ENCODE measurements around the gene ATP8B4.

The ATP8B4 gene

GRCh38 chr15:49990835-49991545, 128.0 kb downstream of the ATP8B4 start:
- H3K27me3 ChIP-seq (replicated peaks; ENCODE audit: control insufficient read depth, insufficient read depth, low read length, poor library complexity, severe bottlenecking): no peaks in the 10 kb centered on the region
- H3K27ac ChIP-seq (ENCODE audit: insufficient read depth, low read length, poor library complexity, severe bottlenecking): no peak overlapping the region
- no peaks in the 10 kb centered on the region for H3K36me3 ChIP-seq (ENCODE audit: control insufficient read depth, insufficient read depth, low read length)
- no peak for DNase-seq
- H3K4me1 ChIP-seq (ENCODE audit: control insufficient read depth, insufficient read depth, low read length, poor library complexity, severe bottlenecking): no peaks in the 10 kb centered on the region
- H3K9me3 ChIP-seq (ENCODE audit: control insufficient read depth, low read length): no peaks in the 10 kb centered on the region
- H3K4me3 ChIP-seq (ENCODE audit: insufficient read depth, low read depth, low read length, poor library complexity, severe bottlenecking): no peak overlapping the region

GRCh38 chr15:49989498-49989897, 129.5 kb downstream of the ATP8B4 start:
- H3K36me3 ChIP-seq (ENCODE audit: control insufficient read depth, insufficient read depth, low read length): no peaks in the 10 kb centered on the region
- no peak overlapping the region for H3K27ac ChIP-seq (ENCODE audit: insufficient read depth, low read length, poor library complexity, severe bottlenecking)
- no peak for DNase-seq

GRCh38 chr15:49988766-49989165, 130.3 kb downstream of the ATP8B4 start:
- H3K4me3 ChIP-seq (ENCODE audit: insufficient read depth, low read depth, low read length, poor library complexity, severe bottlenecking): no peak overlapping the region
- H3K9me3 ChIP-seq (ENCODE audit: control insufficient read depth, low read length): no peaks in the 10 kb centered on the region
- no peaks in the 10 kb centered on the region for H3K27me3 ChIP-seq (replicated peaks; ENCODE audit: control insufficient read depth, insufficient read depth, low read length, poor library complexity, severe bottlenecking)
- DNase-seq: no peak
- no peak overlapping the region for H3K27ac ChIP-seq (ENCODE audit: insufficient read depth, low read length, poor library complexity, severe bottlenecking)
- no peaks in the 10 kb centered on the region for H3K36me3 ChIP-seq (ENCODE audit: control insufficient read depth, insufficient read depth, low read length)
- no peaks in the 10 kb centered on the region for H3K4me1 ChIP-seq (ENCODE audit: control insufficient read depth, insufficient read depth, low read length, poor library complexity, severe bottlenecking)

More at GRCh38 chr15:49989498-49989897, 129.5 kb downstream of the ATP8B4 start:
- Histone ChIP-seq H3K4me3 (ENCODE audit: insufficient read depth, low read depth, low read length, poor library complexity, severe bottlenecking) (no peak overlapping the region), H3K9me3 (ENCODE audit: control insufficient read depth, low read length) (no peaks in the 10 kb centered on the region), H3K27me3 (replicated peaks; ENCODE audit: control insufficient read depth, insufficient read depth, low read length, poor library complexity, severe bottlenecking) (no peaks in the 10 kb centered on the region), H3K4me1 (ENCODE audit: control insufficient read depth, insufficient read depth, low read length, poor library complexity, severe bottlenecking) (no peaks in the 10 kb centered on the region)

- no peak for DNase-seq
- Histone ChIP-seq H3K4me1 (ENCODE audit: control insufficient read depth, insufficient read depth, low read length, poor library complexity, severe bottlenecking) (no peaks in the 10 kb centered on the region), H3K36me3 (ENCODE audit: control insufficient read depth, insufficient read depth, low read length) (no peaks in the 10 kb centered on the region), H3K27me3 (replicated peaks; ENCODE audit: control insufficient read depth, insufficient read depth, low read length, poor library complexity, severe bottlenecking) (no peaks in the 10 kb centered on the region), H3K27ac (ENCODE audit: insufficient read depth, low read length, poor library complexity, severe bottlenecking) (no peak overlapping the region), H3K9me3 (ENCODE audit: control insufficient read depth, low read length) (no peaks in the 10 kb centered on the region), H3K4me3 (ENCODE audit: insufficient read depth, low read depth, low read length, poor library complexity, severe bottlenecking) (no peak overlapping the region)
Measured at GRCh38 chr15:49987896-49988295, 131.1 kb downstream of the ATP8B4 start.

- no peak overlapping the region for H3K4me3 ChIP-seq (ENCODE audit: insufficient read depth, low read depth, low read length, poor library complexity, severe bottlenecking)
- DNase-seq: no peak
- no peak overlapping the region for H3K27ac ChIP-seq (ENCODE audit: insufficient read depth, low read length, poor library complexity, severe bottlenecking)
- H3K36me3 ChIP-seq (ENCODE audit: control insufficient read depth, insufficient read depth, low read length): no peaks in the 10 kb centered on the region
- H3K27me3 ChIP-seq (replicated peaks; ENCODE audit: control insufficient read depth, insufficient read depth, low read length, poor library complexity, severe bottlenecking): no peaks in the 10 kb centered on the region
- H3K9me3 ChIP-seq (ENCODE audit: control insufficient read depth, low read length): no peaks in the 10 kb centered on the region
- no peaks in the 10 kb centered on the region for H3K4me1 ChIP-seq (ENCODE audit: control insufficient read depth, insufficient read depth, low read length, poor library complexity, severe bottlenecking)
Measured at GRCh38 chr15:49987198-49987785, 131.7 kb downstream of the ATP8B4 start.

GRCh38 chr15:49986326-49986725, 132.7 kb downstream of the ATP8B4 start:
- H3K27ac ChIP-seq (ENCODE audit: insufficient read depth, low read length, poor library complexity, severe bottlenecking): no peak overlapping the region
- H3K36me3 ChIP-seq (ENCODE audit: control insufficient read depth, insufficient read depth, low read length): no peaks in the 10 kb centered on the region
- H3K4me1 ChIP-seq (ENCODE audit: control insufficient read depth, insufficient read depth, low read length, poor library complexity, severe bottlenecking): no peaks in the 10 kb centered on the region
- H3K9me3 ChIP-seq (ENCODE audit: control insufficient read depth, low read length): no peaks in the 10 kb centered on the region
- DNase-seq: no peak
- no peaks in the 10 kb centered on the region for H3K27me3 ChIP-seq (replicated peaks; ENCODE audit: control insufficient read depth, insufficient read depth, low read length, poor library complexity, severe bottlenecking)
- H3K4me3 ChIP-seq (ENCODE audit: insufficient read depth, low read depth, low read length, poor library complexity, severe bottlenecking): no peak overlapping the region

- no peak for DNase-seq
- no peaks in the 10 kb centered on the region for H3K4me1 ChIP-seq (ENCODE audit: control insufficient read depth, insufficient read depth, low read length, poor library complexity, severe bottlenecking)
- no peak overlapping the region for H3K4me3 ChIP-seq (ENCODE audit: insufficient read depth, low read depth, low read length, poor library complexity, severe bottlenecking)
- no peaks in the 10 kb centered on the region for H3K27me3 ChIP-seq (replicated peaks; ENCODE audit: control insufficient read depth, insufficient read depth, low read length, poor library complexity, severe bottlenecking)
- no peaks in the 10 kb centered on the region for H3K36me3 ChIP-seq (ENCODE audit: control insufficient read depth, insufficient read depth, low read length)
- no peaks in the 10 kb centered on the region for H3K9me3 ChIP-seq (ENCODE audit: control insufficient read depth, low read length)
- H3K27ac ChIP-seq (ENCODE audit: insufficient read depth, low read length, poor library complexity, severe bottlenecking): no peak overlapping the region
Measured at GRCh38 chr15:49985463-49985862, 133.6 kb downstream of the ATP8B4 start.

GRCh38 chr15:49984436-49984835, 134.6 kb downstream of the ATP8B4 start:
- no peak overlapping the region for H3K4me3 ChIP-seq (ENCODE audit: insufficient read depth, low read depth, low read length, poor library complexity, severe bottlenecking)
- H3K27ac ChIP-seq (ENCODE audit: insufficient read depth, low read length, poor library complexity, severe bottlenecking): no peak overlapping the region
- H3K4me1 ChIP-seq (ENCODE audit: control insufficient read depth, insufficient read depth, low read length, poor library complexity, severe bottlenecking): no peaks in the 10 kb centered on the region
- no peak for DNase-seq
- no peaks in the 10 kb centered on the region for H3K36me3 ChIP-seq (ENCODE audit: control insufficient read depth, insufficient read depth, low read length)
- H3K27me3 ChIP-seq (replicated peaks; ENCODE audit: control insufficient read depth, insufficient read depth, low read length, poor library complexity, severe bottlenecking): no peaks in the 10 kb centered on the region
- no peaks in the 10 kb centered on the region for H3K9me3 ChIP-seq (ENCODE audit: control insufficient read depth, low read length)

GRCh38 chr15:49982584-49982983, 136.4 kb downstream of the ATP8B4 start:
- no peaks in the 10 kb centered on the region for H3K36me3 ChIP-seq (ENCODE audit: control insufficient read depth, insufficient read depth, low read length)
- H3K27me3 ChIP-seq (replicated peaks; ENCODE audit: control insufficient read depth, insufficient read depth, low read length, poor library complexity, severe bottlenecking): no peaks in the 10 kb centered on the region
- no peaks in the 10 kb centered on the region for H3K4me1 ChIP-seq (ENCODE audit: control insufficient read depth, insufficient read depth, low read length, poor library complexity, severe bottlenecking)
- H3K4me3 ChIP-seq (ENCODE audit: insufficient read depth, low read depth, low read length, poor library complexity, severe bottlenecking): no peak overlapping the region
- no peaks in the 10 kb centered on the region for H3K9me3 ChIP-seq (ENCODE audit: control insufficient read depth, low read length)
- DNase-seq: no peak
- no peak overlapping the region for H3K27ac ChIP-seq (ENCODE audit: insufficient read depth, low read length, poor library complexity, severe bottlenecking)

- Histone ChIP-seq H3K4me1 (ENCODE audit: control insufficient read depth, insufficient read depth, low read length, poor library complexity, severe bottlenecking) (no peaks in the 10 kb centered on the region), H3K27me3 (replicated peaks; ENCODE audit: control insufficient read depth, insufficient read depth, low read length, poor library complexity, severe bottlenecking) (no peaks in the 10 kb centered on the region), H3K27ac (ENCODE audit: insufficient read depth, low read length, poor library complexity, severe bottlenecking) (no peak overlapping the region), H3K4me3 (ENCODE audit: insufficient read depth, low read depth, low read length, poor library complexity, severe bottlenecking) (no peak overlapping the region), H3K36me3 (ENCODE audit: control insufficient read depth, insufficient read depth, low read length) (no peaks in the 10 kb centered on the region), H3K9me3 (ENCODE audit: control insufficient read depth, low read length) (no peaks in the 10 kb centered on the region)
- DNase-seq: no peak
Measured at GRCh38 chr15:49979705-49980382, 139.2 kb downstream of the ATP8B4 start.
